DND-41 (cell line): ENCODE results near the gene NMT2.

Experiments used
- ATAC-seq: fragments of 200-7000 bp; cut with Tn5 transposase; 3 replicates; pipeline ENCODE4 v1.9.1; 2021; ENCODE audit warnings: low read depth; ENCODE audit not compliant: insufficient read depth
- DNase-seq: peaks from one replicate; pipeline ENCODE4 v3.0.0-alpha.2; 2020
- H2AFZ ChIP-seq: 2 replicates; pipeline ENCODE4 v1.6.0; 2012; ENCODE audit warnings: low read depth, low read length
- H3K27ac ChIP-seq: 2 replicates; pipeline ENCODE4 v1.5.1; 2012; ENCODE audit warnings: low read length, inconsistent platforms
- H3K27me3 ChIP-seq: fragments of 200-600 bp; sonication (generic); 2 replicates; pipeline ENCODE4 v1.6.0; 2012; ENCODE audit warnings: low read length, mild to moderate bottlenecking, inconsistent platforms; ENCODE audit not compliant: insufficient read depth, poor library complexity
- H3K36me3 ChIP-seq: 2 replicates; pipeline ENCODE4 v1.5.1; 2012; ENCODE audit warnings: low read length, inconsistent platforms; ENCODE audit not compliant: insufficient read depth
- H3K4me1 ChIP-seq: 2 replicates; pipeline ENCODE4 v1.5.1; 2012; ENCODE audit warnings: mild to moderate bottlenecking, low read length; ENCODE audit not compliant: insufficient read depth
- H3K4me2 ChIP-seq: 2 replicates; pipeline ENCODE4 v1.6.0; 2012; ENCODE audit warnings: mild to moderate bottlenecking, moderate library complexity, low read length, inconsistent platforms; ENCODE audit not compliant: insufficient read depth
- H3K4me3 ChIP-seq, 2 experiments: fragments of 200-600 bp in 1 of 2; shearing (Covaris generic) in 1 of 2; 2 replicates each; pipeline ENCODE4 v1.5.1; 2012 to 2016; ENCODE audit warnings: inconsistent platforms in 2 of 2, low read length in 2 of 2, mild to moderate bottlenecking in 2 of 2, low read depth in 1 of 2, moderate library complexity in 1 of 2
- H3K79me2 ChIP-seq: 2 replicates; pipeline ENCODE4 v1.6.0; 2012; ENCODE audit warnings: low read length, inconsistent platforms; ENCODE audit not compliant: insufficient read depth
- H3K9ac ChIP-seq: 2 replicates; pipeline ENCODE4 v1.6.0; 2012; ENCODE audit warnings: low read depth, mild to moderate bottlenecking, inconsistent platforms, low read length, moderate library complexity
- H3K9me3 ChIP-seq: 2 replicates; pipeline ENCODE4 v1.5.1; 2012; ENCODE audit warnings: low read length, moderate library complexity, mild to moderate bottlenecking, inconsistent platforms; ENCODE audit not compliant: insufficient read depth, severe bottlenecking
- H4K20me1 ChIP-seq: 2 replicates; pipeline ENCODE4 v1.6.0; 2012; ENCODE audit warnings: low read length; ENCODE audit not compliant: insufficient read depth
- CTCF ChIP-seq: IDR thresholded peaks from 2 replicates; pipeline ENCODE4 v1.5.1; 2012; ENCODE audit warnings: borderline replicate concordance, low read length, moderate library complexity, mild to moderate bottlenecking; ENCODE audit not compliant: poor library complexity, severe bottlenecking; ENCODE audit errors: extremely low read depth
- EZH2 ChIP-seq: IDR thresholded peaks from 3 replicates; pipeline ENCODE4 v1.6.1; 2012; ENCODE audit warnings: borderline replicate concordance, low read depth, mild to moderate bottlenecking, moderate library complexity, low read length, inconsistent platforms; ENCODE audit not compliant: severe bottlenecking

The NMT2 gene

GRCh38 chr10:15103513-15103912, 65.0 kb downstream of the NMT2 start:
- no peak overlapping the region for H3K9ac ChIP-seq
- H4K20me1 ChIP-seq = peaks cover 13% of the 10 kb centered on the region
- no peak overlapping the region for H2AFZ ChIP-seq
- no peaks in the 10 kb centered on the region for H3K27me3 ChIP-seq
- ATAC-seq (no peak), DNase-seq (no peak)
- H3K4me3 ChIP-seq = no peak overlapping the region
- no peak overlapping the region for H3K27ac ChIP-seq
- no peaks in the 10 kb centered on the region for H3K9me3 ChIP-seq
- peaks cover 77% of the 10 kb centered on the region for H3K36me3 ChIP-seq
- H3K79me2 ChIP-seq = peaks cover 39% of the 10 kb centered on the region
- H3K4me1 ChIP-seq = peaks cover 18% of the 10 kb centered on the region
- no peak overlapping the region for H3K4me2 ChIP-seq
- no peak for TF ChIP-seq CTCF
- no peak for TF ChIP-seq EZH2

GRCh38 chr10:15099886-15100285, 68.6 kb downstream of the NMT2 start:
- Histone ChIP-seq H3K79me2 (peaks cover 51% of the 10 kb centered on the region), H3K27me3 (no peaks in the 10 kb centered on the region), H3K4me1 (peaks cover 31% of the 10 kb centered on the region), H3K9me3 (no peaks in the 10 kb centered on the region), H3K4me3 (no peak overlapping the region), H3K4me2 (0 out of 2 replicates have a peak overlapping the region, but pooled peaks have one; percentile 90), H3K9ac (peak overlapping the region; percentile 14; the same call in 1 of the 2 replicates), H4K20me1 (peaks cover 10% of the 10 kb centered on the region), H3K36me3 (peaks cover 45% of the 10 kb centered on the region), H2AFZ (no peak overlapping the region), H3K27ac (no peak overlapping the region)
- ATAC-seq (no peak), DNase-seq (no peak)
- TF ChIP-seq EZH2 (no peak), CTCF (no peak)

GRCh38 chr10:15097011-15097812, 71.3 kb downstream of the NMT2 start, which contains the start of gene RPP38:
TSS of gene RPP38 (plus strand) at chr10:15097355. CDS start at chr10:15103315, 5,960 bp downstream.
- H3K9me3 ChIP-seq = no peaks in the 10 kb centered on the region
- peak within 1 kb of the TSS; percentile 75 for H3K9ac ChIP-seq
- peak within 1 kb of the TSS; percentile 89 for H3K27ac ChIP-seq
- H3K4me3 ChIP-seq = peak within 1 kb of the TSS; percentile 57 to 70
- peaks cover 10% of the 10 kb centered on the region for H4K20me1 ChIP-seq
- H3K27me3 ChIP-seq = no peaks in the 10 kb centered on the region
- H3K4me1 ChIP-seq = peaks cover 31% of the 10 kb centered on the region
- peaks cover 20% of the 10 kb centered on the region for H3K36me3 ChIP-seq
- H2AFZ ChIP-seq = peak within 1 kb of the TSS; percentile 88
- DNase-seq (peak; percentile 92), ATAC-seq (peak; percentile 86)
- peak within 1 kb of the TSS; percentile 90 for H3K4me2 ChIP-seq
- peaks cover 49% of the 10 kb centered on the region for H3K79me2 ChIP-seq
- TF ChIP-seq CTCF (no peak), EZH2 (no peak)
